GM19372 (cell line): ENCODE results near the gene FNTB.

Source experiments
- ATAC-seq: cut with Tn5 transposase; IDR thresholded peaks from one replicate; pipeline ENCODE4 v1.9.1; 2021; ENCODE audit warnings: mild to moderate bottlenecking, low read depth, moderate library complexity; ENCODE audit not compliant: unreplicated experiment

The FNTB gene

DNA sequence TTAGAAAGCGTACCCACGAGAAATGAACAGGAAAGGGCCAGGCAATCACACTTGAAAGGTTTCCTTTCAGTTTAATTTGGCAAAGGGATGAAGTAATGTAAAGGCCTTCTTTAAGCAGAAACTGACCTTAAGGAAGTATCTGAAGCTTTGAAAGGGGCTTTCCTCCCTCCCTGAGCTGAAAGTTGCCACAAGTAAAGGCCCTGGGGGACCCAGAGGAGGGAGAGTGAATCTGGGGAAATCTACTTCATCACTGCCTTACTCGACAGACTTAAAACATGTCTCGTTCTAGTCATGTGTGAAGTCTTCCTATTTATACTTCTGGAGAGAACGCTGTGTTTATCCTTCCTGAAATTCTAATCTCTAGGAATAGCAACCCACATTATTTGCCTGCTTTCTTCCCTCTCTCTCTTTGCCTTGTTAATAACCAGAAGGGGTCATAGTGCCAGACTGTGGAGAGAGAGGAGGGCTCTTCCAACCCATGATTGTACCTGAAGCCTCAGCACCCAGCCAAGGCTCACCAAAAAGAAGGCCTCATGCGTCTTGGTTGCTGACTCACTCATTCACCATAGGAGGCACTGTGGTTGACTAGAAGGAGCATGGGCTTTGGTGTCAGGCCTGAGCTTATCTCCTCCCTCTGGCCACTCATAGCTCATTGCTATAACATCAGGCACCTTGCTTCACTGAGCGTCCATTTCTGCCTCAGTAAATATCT is 33.9 kb upstream of the FNTB start:
- ATAC-seq: no peak

DNA sequence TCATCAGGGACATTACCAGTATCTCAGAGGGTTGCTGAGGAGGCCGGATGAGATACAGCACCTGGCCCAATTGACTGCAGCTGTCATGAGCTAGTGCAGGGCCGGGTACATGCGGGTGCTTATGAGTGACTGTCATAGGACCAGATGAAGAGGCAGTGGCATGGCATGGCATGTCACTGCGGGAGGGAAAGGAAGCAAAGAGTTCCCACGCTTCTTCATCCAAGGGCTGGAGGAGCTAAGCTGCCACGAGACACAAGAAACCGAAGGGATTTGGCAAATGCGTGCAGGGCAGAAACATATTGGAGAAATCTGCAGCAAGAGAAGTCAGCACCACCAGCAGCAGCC is 33.4 kb upstream of the FNTB start:
- no peak for ATAC-seq

DNA sequence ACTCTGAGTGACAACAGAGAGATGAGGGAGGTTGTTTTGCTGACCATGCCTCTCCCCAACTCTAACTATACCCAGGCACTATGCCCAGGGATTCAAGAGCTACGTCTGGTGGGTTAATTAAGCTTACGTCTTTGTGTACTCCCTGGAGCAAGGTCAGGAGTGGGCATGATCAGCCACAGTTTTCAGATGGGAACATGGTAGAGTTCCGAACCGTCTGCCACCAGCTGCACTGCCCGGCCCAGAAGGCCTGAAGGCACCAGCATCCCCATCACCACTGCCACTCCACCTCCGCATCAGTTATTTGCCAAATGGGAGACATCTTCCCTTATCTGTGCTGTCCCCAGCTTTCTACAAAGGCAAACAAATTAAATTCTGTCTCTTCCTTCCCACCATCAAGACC is 33.0 kb upstream of the FNTB start:
- no peak for ATAC-seq

DNA sequence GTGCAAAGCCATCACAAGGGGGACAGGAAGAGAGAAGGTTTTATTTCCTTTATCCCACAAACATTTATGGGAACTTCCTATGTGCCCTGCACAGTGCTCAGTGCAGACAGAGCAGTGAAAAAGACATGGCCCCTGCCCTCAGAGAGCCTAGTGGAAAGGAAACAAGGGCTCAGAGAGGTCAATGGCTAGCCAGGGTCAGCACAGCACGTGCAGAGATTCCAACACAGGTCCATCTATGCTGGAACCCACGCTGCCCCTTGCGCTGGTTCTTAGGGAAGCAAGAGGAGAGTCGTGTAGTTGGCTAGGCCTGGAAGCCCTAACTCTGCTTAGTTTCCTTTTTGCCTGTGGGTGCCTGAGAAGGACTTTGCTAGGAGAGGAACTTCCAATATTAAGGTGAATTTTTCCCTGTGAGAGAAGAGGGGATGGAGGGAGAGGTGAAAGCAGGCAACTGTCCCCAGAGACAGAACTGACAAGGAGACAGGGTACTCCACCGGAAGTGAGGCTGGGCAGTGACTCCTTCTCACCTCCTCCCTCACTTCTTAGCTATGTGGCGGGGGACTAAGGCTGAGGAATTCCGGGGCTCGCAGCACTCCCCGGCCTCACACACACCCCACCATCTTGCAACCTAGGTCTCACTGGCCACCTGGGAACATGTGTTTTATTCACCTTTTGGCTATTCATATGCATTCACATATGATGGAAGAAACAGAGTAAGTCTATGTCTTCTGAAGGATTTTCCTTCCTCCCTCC is 32.0 kb upstream of the FNTB start:
- ATAC-seq: no peak

DNA sequence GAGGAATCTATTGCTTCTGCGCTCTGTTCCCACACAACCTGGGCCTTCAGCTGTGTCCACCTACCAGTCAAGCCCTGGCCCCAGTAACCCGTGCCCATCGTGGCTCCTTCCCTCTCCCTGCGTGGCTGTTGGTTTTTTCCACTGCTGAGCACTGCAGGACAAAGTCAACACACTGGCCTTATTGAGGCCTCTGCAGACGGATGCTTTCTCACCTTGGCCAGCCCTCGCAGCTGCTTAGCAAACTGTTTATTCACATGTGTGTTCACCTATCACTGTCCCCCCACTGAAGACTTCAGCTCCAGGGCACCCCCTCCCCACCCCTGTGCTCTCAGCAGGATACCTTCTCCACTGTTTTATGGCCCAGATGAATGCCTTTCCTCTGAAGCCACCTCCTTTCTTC is 31.4 kb upstream of the FNTB start:
- ATAC-seq: no peak

DNA sequence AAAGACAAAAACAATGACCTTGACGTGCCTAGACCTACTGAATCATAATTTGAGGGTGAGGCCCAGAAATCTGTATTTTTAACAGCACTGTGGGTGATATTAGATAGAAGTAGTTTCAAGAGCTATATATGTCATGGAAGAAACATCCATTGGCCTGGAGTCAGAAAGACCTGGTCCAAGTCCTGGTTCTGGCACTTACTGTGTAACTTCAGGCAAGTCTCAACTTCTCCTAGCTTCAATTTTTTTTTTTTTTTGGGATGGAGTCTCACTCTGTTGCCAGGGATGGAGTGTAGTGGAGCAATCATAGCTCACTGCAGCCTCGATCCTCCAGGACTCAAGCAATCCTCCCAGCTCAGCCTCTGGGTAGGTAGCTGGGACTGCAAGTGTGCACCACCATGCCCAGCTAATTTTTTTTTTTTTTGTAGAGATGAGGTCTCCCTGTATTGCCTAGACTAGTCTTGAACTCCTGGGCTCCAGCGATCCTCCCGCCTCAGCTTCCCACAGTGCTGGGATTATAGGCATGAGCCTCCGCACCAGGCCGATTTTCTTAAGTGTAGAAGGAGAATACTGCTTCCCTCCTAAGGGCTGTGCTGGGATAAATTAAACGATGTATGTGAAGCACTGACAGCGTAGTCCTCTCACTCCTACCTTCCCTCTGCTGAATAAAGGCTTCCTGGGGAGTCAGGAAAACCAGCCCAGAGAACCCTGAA is 29.8 kb upstream of the FNTB start:
- ATAC-seq: no peak

DNA sequence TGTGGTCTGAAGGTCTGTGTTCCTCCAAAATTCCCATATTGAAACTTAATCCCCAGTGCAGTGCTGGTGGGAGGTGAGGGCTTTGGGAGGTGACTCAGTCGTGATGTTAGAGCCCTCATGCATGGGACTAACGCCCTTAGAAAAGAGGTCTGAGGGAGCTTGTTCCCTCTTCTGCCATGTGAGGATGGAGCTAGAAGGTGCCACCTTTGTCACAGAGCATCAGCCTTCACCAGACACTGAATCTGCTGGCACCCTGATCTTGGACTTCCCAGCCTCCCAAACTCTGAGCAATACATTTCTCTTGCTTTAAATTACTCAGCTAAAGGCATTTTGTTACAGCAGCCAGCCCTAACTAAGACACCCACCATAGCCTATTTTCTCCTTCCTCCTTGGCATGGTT is 28.5 kb upstream of the FNTB start:
- ATAC-seq: no peak

DNA sequence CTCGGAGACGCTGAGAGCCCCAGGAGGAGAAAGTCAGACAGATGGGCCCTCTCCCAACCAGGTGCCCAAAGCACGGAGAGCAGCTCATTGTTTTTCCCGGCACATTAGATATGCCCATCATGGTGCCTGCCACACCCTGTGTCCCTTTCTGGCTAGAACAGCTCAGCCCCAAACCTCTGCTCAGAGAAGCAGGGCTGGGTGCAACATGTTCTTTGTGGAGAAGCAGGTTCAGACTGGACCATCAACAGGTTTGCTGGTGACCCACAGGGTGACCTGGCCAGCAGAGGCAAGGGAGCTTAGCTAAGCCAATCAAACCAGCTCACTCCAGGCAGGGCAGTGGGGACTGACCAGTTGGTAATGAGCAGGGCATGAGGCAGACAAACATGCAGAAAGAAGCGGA is 28.0 kb upstream of the FNTB start:
- ATAC-seq: no peak

DNA sequence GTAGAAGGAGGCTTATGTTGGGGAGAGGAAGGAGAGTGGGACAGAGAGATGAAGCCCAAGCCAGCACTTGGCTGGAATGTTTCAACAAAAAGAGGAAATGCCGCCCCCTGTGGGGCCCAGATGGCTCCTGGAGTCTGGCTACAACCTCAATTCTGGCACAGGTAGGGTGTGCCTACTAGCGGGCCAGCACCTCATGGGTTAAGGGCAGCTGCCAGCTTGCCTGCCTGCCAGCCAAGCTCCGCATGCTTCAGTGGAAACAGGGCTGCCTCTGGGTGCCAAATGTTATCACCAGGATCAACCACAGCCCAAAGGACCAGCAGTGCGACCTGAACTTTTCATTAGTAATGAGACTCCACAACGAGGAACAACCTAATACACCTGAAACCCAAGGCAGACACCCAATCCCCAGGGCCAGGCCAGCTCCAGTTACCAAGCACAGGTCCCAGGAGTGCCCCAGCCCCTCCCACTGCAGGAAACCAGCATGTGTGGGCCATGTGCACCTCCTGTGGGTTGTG is 25.9 kb upstream of the FNTB start:
- ATAC-seq: no peak

DNA sequence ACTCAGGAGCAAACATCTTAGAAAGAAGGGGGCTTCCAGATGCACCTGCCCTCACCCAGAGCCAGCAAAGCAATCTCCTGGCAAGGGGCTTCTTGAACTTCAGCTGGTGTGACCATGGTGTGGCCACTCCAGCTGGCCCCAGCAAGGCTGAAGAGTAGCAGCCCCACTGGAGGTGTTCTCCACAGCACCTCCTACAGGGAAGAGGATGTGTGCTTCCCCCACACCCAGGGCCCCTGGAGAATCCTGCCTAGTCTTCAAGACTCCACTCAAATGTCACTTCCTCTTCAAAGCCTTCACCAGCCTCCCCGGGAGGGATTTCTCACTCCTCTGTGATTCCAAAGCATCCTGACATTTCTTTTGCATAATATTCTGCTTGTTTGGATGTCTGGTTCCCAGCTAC is 23.1 kb upstream of the FNTB start:
- ATAC-seq: no peak

DNA sequence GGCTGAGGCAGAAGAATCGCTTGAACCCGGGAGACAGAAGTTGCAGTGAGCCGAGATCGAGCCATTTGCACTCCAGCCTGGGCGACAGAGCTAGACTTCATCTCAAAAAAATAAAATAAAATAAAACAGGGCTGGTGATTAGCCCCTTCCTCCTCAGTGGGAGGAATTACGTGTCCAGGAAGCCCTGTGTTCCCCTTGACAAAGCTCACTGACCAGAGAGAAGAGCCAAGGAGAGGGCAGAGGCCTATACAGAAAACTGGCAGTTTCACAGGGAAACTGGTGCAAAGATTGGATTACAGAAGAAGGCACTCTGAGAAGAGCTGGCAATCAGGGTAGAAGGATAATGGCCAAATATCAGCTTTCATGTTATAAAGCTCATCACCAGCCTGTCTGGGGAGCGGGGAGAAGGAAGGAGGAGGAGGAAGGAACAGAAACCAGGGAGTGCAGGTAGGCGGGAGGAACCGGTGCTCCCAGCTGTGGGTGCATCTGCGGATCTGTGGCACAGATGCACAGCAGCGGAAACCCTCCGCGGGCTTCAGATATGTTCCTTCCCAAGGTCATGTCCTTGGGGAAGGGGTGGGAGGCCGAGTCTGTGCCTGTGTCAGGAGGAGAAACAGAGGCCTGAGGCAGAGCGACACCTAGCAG is 21.2 kb upstream of the FNTB start:
- no peak for ATAC-seq

DNA sequence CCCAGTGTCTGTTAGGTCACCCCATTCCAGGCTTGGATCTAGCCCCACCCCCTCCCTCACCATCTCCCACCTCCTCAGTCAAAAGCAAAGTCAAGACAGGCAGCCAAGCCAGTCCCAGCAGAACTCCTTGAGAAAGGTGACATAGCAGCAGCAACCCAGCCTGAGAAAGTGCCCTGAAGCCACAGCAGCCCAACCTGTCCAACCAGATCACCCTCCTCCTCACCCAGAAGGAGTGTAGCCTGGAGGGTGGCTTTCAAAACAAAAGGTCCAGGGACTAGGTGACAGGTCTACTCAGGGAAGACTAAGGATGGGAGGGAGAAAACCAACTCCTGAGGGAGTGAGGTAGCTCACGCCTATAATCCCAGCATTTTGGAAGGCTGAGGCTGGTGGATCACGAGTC is 19.7 kb upstream of the FNTB start:
- ATAC-seq: no peak

DNA sequence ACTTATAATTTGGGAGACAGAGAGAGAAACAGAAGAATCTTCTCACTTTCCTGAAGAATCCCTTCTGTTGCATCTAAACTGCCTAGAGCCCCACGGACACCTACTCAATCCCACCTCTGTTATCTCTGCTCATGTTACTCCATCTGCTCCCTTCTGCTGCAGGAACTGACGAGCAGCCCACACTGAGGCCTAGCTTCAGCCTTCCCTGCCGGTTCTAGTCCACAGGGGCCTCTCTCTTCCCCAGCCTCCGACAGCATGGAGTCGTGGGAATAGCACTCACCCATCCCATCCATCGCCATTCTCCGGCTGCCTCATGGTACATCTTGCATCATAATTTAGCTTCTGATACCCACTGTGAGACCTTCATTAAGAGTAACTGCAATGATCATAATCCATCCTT is 18.5 kb upstream of the FNTB start:
- no peak for ATAC-seq

DNA sequence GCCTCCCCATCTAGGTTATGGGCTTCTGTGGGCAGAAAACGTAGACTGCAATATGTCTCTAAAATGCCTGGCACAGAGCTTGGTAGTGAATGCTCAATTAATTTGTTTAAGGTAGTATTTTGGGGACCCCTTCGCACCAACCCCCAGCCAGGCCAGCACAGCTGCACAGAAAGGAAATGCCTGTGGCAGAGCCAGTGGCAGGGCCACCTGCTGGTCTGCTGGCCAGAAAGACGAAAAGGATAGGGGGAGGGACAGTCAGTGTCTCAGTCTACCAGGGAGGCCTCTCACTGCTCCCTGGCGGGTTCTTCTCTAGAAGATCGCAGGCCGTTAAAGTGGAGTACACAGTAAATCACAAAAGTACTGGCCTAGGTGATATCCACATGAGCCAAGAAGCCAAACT is 18.0 kb upstream of the FNTB start:
- no peak for ATAC-seq

DNA sequence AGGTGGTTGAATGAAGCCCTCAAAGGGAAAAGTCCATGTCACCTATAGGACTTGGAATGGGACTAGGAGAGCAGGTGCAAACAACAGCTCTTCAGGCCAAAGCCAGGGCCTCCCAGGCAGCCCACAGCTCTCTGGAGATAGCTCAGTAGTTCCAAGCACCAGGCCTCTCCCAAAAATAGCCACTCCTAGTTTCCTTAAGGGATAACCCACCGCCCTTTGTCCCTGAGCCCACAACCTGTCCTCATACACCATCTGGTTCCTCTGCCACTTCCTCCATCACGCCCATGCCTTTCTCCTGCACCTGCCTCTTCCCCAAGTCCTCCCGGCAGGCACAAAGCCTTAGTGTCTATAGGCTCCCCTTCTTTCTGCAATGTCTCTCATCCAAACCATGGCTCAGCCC is 16.7 kb upstream of the FNTB start:
- ATAC-seq: no peak

DNA sequence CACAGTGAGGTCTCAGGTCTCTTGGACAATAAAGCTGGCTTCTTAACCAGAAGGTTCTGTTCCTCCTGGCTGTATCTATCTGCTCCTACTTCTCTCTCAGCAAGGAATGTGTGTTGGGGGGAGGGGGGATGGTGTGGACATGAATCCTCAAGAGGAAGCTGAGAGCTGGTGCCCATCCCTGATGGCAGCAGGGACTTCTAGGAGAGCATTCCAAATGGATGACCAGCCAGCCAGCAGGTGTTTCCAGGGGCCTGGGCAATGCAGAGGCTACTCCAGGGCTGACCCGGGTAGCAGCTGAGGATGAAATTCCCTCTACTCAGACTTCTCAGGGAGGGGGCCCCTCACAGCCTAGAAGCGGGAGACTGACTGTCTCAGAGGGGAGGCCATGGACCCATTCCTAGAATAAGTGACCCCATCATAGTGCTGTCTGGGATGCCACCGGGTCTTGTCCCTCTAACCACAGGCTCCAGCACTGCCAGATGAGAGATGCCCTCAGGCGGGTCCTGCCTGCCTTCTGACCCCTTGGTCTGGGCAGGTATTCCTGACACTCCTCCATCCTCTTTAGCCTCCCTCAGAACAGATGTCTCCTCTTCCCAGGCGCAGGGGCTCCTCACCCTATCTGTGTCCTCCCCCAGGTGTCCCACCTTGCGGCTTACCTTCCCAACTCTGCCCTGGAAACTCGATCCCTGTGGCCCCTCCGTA is 15.8 kb upstream of the FNTB start:
- ATAC-seq: no peak

DNA sequence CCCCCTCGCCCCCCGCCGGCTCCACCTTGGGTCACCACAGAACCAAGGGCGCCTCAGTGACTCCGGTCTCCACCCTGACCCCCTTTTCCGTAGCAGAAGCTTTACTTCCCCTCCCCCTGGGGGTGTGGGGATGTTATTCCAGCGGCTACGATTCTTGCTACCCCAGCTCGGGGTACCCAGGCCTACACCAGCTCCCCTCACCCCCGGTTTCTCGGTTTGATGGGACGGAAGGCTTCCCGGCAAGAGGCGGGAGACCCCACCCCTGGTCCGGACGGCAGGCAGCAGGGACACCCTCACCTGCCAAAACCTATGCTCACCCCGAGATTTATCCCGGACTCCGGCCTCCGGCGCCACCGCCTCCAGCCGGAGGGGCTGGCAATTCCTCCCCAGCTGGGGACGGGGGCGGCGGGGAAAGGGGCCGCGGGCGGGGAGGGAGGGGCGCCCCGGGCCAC is 15.2 kb upstream of the FNTB start:
- ATAC-seq: no peak

DNA sequence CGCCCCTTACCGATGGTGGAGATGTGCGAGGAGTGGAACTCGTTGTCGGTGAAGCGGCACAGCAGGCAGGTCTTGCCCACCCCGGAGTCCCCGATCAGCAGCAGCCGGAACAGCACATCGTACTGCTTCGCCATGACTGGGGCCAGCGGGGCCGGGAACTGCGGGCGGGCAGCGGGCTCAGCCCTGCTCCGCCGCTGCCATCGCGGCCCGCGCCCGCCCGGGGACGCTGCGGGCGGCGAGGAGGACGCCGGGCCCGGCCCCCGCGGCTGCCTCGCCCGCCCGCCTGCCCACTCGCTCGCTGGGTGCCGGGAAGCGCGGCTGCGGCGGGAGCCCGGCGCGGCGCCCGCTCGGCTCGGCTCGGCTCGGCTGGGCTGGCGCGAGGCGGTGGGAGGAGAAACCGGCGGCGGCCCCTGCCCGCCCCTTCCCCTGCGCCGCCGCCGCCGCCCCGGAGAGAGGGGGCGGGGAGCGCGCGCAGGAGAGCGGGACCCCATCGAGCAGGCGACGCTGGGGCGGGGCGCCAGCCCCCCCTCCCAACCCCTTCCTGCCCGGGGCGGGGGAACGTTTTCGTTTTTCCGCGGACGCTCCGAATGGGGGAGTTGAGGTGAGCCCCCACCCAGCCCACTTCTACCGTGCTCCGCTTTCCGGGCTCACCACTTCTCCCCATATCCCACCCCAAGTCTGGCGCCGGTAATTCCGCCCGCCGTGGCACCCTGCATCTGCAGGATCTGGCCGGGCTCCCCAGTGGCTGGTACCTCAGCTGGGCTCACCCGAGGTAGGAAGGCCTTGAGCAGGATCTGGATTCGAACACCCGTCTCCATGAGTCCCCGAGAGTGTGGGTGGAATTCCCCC is 14.5 kb upstream of the FNTB start, which contains the start of gene RAB15:
RAB15 (minus strand) TSS at position 394 of the 849 bp plus-strand sequence; CDS start at position 134, 260 bp downstream.
- no peak for ATAC-seq

DNA sequence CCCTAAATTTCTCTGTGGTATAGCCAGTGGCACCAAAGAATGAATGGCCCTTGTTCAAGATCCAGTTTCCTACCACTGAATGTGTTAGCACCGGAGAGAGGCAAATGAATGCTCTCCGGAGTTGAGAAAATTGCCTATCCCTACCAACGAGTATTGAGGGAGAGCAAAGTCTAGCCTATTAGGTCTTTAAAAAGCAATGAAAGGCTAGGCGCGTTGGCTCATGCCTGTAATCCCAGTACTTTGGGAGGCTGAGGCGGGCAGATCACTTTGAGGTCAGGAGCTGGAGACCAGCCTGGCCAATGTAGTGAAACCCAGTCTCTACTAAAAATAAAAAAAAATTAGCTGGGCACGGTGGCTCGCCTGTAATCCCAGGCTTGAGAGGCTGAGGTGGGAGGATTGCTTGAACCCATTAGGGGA is 13.7 kb upstream of the FNTB start:
- no peak for ATAC-seq
